Astrocyte of the spinal cord (primary cell): ENCODE measurements around the gene BCAN.
"Not testable (repeated sequence)": the region's sequence is repeated elsewhere in the genome, so short reads cannot be mapped to it uniquely, and the experiment has no call there.

Source experiments
- DNase-seq: peaks from one replicate; pipeline ENCODE4 v3.0.0; 2011; ENCODE audit warnings: low read depth, low spot score
- H3K4me3 ChIP-seq: 2 replicates; pipeline ENCODE4 v1.5.1; 2011; ENCODE audit warnings: low read depth, mild to moderate bottlenecking, low read length, moderate library complexity
- CTCF ChIP-seq: IDR thresholded peaks from 2 replicates; pipeline ENCODE4 v1.5.1; 2012; ENCODE audit warnings: low read depth, mild to moderate bottlenecking, low read length, inconsistent platforms
- in situ Hi-C: cut with HindIII; loops from 2 replicates; pipeline ENCODE4 v1.10.0; 2017; ENCODE audit warnings: low sequenced_read_pairs

The BCAN gene

GRCh38 chr1:156625436-156626078 is 16.4 kb upstream of the BCAN start:
- peak; percentile 40 for DNase-seq
- no peak overlapping the region for H3K4me3 ChIP-seq
- in situ Hi-C loops, result no loop called here
- peak; percentile 86 for TF ChIP-seq CTCF

- no peak for DNase-seq
- in situ Hi-C loops, result no loop called here
- no peak for TF ChIP-seq CTCF
- no peak overlapping the region for H3K4me3 ChIP-seq
Measured at GRCh38 chr1:156626079-156626438, 15.9 kb upstream of the BCAN start.

GRCh38 chr1:156627313-156627880 is 14.5 kb upstream of the BCAN start:
- in situ Hi-C loops, result no loop called here
- H3K4me3 ChIP-seq, result no peak overlapping the region
- DNase-seq, result peak; percentile 36
- TF ChIP-seq CTCF, result peak; percentile 76

GRCh38 chr1:156629823-156630449 is 12.0 kb upstream of the BCAN start:
- H3K4me3 ChIP-seq, result no peak overlapping the region
- in situ Hi-C loops, result no loop called here
- no peak for TF ChIP-seq CTCF
- no peak for DNase-seq

GRCh38 chr1:156631152-156631551 is 10.8 kb upstream of the BCAN start:
- H3K4me3 ChIP-seq, in situ Hi-C loops, DNase-seq: not testable (repeated sequence)

- no peak for DNase-seq
- H3K4me3 ChIP-seq, result no peak overlapping the region
- in situ Hi-C loops, result no loop called here
- TF ChIP-seq CTCF, result no peak
Measured at GRCh38 chr1:156632355-156632754, 9.6 kb upstream of the BCAN start.
